GM12878 (cell line): ENCODE data around the gene TMCO6. TPM values are rescaled to one million over a fixed set of nuclear protein-coding genes. Genes with fewer than 3 reads are reported as not detected.
A peak's percentile ranks its signal among the peaks of the same experiment; 100 is the strongest.

Experiments
- BRCA1 ChIP-seq: IDR thresholded peaks from 2 replicates; pipeline ENCODE4 v1.6.1; 2011; ENCODE audit warnings: low read depth, low read length, improper control_type of control experiment
- CBX3 ChIP-seq: fragments of 200-600 bp; sonication (generic); IDR thresholded peaks from 2 replicates; pipeline ENCODE4 v1.6.1; 2016; ENCODE audit warnings: low read depth, borderline replicate concordance
- CBX5 ChIP-seq: sonication (generic); IDR thresholded peaks from 2 replicates; pipeline ENCODE4 v1.6.1; 2016; ENCODE audit warnings: low read depth, moderate library complexity, mild to moderate bottlenecking, inconsistent platforms
- CEBPZ ChIP-seq: fragments of 150-350 bp; IDR thresholded peaks from 2 replicates; pipeline ENCODE4 v1.6.1; 2016; ENCODE audit warnings: low read depth, low read length
- CHD2 ChIP-seq: IDR thresholded peaks from 2 replicates; pipeline ENCODE4 v1.6.1; 2011; ENCODE audit warnings: low read depth, low read length, improper control_type of control experiment, borderline replicate concordance
- EGR1 ChIP-seq, 2 experiments: IDR thresholded peaks; 1 replicate in 1 of 2; 2 replicates in 1 of 2; pipeline ENCODE4 v1.6.1; 2011 to 2012; ENCODE audit warnings: low read depth in 2 of 2, low read length in 2 of 2, borderline replicate concordance in 1 of 2, mild to moderate bottlenecking in 1 of 2, moderate library complexity in 1 of 2
- ELK1 ChIP-seq: IDR thresholded peaks from 2 replicates; pipeline ENCODE4 v1.6.1; 2012; ENCODE audit warnings: low read depth, low read length, improper control_type of control experiment
- IRF5 ChIP-seq: fragments of 450-650 bp; IDR thresholded peaks from 2 replicates; pipeline ENCODE4 v1.6.1; 2017; ENCODE audit warnings: borderline replicate concordance
- JUND ChIP-seq: IDR thresholded peaks from 2 replicates; pipeline ENCODE4 v1.6.1; 2012; ENCODE audit warnings: low read depth, mild to moderate bottlenecking, low read length, improper control_type of control experiment, moderate library complexity
- MEF2A ChIP-seq: IDR thresholded peaks from 2 replicates; pipeline ENCODE4 v1.6.1; 2011; ENCODE audit warnings: low read depth, mild to moderate bottlenecking, low read length, moderate library complexity; ENCODE audit not compliant: insufficient read depth
- NBN ChIP-seq: fragments of 450-650 bp; IDR thresholded peaks from 2 replicates; pipeline ENCODE4 v1.6.1; 2016
- PAX8 ChIP-seq: fragments of 450-650 bp; IDR thresholded peaks from 2 replicates; pipeline ENCODE4 v1.6.1; 2017; ENCODE audit warnings: mild to moderate bottlenecking, moderate library complexity
- RAD51 ChIP-seq: fragments of 450-650 bp; IDR thresholded peaks from 2 replicates; pipeline ENCODE4 v1.6.1; 2016; ENCODE audit warnings: moderate library complexity, mild to moderate bottlenecking, inconsistent platforms
- ZBTB11 ChIP-seq: fragments of 450-650 bp; formaldehyde crosslinking; IDR thresholded peaks from 2 replicates; pipeline ENCODE4 v1.5.0; 2022; ENCODE audit warnings: mild to moderate bottlenecking, missing genetic modification characterization
- ZBTB40 ChIP-seq: fragments of 450-650 bp; IDR thresholded peaks from 2 replicates; pipeline ENCODE4 v1.6.1; 2016; ENCODE audit warnings: mild to moderate bottlenecking, moderate library complexity, borderline replicate concordance
- polyA plus RNA-seq, 11 experiments: library from polyadenylated mRNA; depleted of rRNA in 4 of 11; unstranded in 6 of 11; stranded (reverse) in 5 of 11; fragments of >200 nt; fragmentation: Nextera tagmentation in 4 of 11; fragmentation: Illumina TruSeq in 1 of 11; extraction: Ambion mirVana in 4 of 11; extraction: Trizol in 1 of 11; gene quantifications; 1 replicate in 1 of 11; 2 replicates in 10 of 11; pipeline versions ENCODE4 v1.2.1 to v1.2.3, GENCODE V29; 2011 to 2016; ENCODE audit warnings: inconsistent platforms in 2 of 11, missing spikeins in 2 of 11, low read depth in 1 of 11
- total RNA-seq, 4 experiments: library from RNA; depleted of rRNA in 3 of 4; stranded (reverse); fragments of >200 nt in 3 of 4; fragmentation: Illumina TruSeq in 1 of 4; extraction: Trizol in 1 of 4; gene quantifications; 2 replicates each; pipeline versions ENCODE4 v1.2.1 to v1.2.3, GENCODE V29; 2013 to 2021

The TMCO6 gene
- total and polyA plus RNA-seq, 10 of the 15 experiments (the other 5 are each of a cell fraction or from before 2014, with no cell fraction given): 4.1 to 21.6 (median 11.7) TPM

GRCh38 chr5:140639148-140639981 is at the start of gene TMCO6 (continued):
- TF ChIP-seq ZBTB11 (no peak), EGR1 (IDR thresholded peaks at IDR 0.05; ENCODE audit: borderline replicate concordance in 1 of 2, low read depth in 2 of 2, low read length in 2 of 2) (0 out of 3 replicates have a peak, but pooled peaks of 1 of the 2 experiments have one; percentile 8), RAD51 (no peak), JUND (no peak), BRCA1 (no peak), ZBTB40 (no peak), CEBPZ (no peak), NBN (no peak; the same call in 1 of the 2 replicates), CBX5 (no peak), PAX8 (no peak), CHD2 (no peak; the same call in 1 of the 2 replicates), IRF5 (no peak), MEF2A (no peak), ELK1 (0 out of 2 replicates have a peak, but pooled peaks have one; percentile 5), CBX3 (no peak)
